NCI-H82 (cell line): ENCODE results near the gene PTRH1.

Source experiments
- DNase-seq: peaks from one replicate; lab custom pipeline; 2025; lab: John Stamatoyannopoulos, UW

The PTRH1 gene

GRCh38 chr9:127720031-127720864 is 4.8 kb upstream of the PTRH1 start:
- peak; percentile 23 for DNase-seq

DNA sequence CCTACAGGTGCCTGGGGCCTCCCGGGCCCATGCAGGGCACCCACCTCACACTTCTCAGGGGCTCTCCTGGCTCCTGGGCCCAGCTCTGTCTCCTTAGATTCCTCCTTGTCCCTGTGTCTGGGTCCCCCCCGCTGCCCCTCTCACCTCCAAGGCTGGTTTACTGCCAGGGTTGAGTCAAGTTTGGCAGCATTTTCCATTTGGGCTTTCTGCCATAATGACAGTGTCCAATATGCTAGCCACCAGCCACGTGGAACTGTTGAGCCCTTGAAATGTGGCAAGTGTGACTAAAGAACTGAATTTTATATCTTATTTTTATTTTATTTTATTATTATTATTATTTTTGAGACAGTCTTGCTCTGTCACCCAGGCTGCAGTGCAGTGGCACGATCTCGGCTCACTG is 2.3 kb upstream of the PTRH1 start:
- no peak for DNase-seq

DNA sequence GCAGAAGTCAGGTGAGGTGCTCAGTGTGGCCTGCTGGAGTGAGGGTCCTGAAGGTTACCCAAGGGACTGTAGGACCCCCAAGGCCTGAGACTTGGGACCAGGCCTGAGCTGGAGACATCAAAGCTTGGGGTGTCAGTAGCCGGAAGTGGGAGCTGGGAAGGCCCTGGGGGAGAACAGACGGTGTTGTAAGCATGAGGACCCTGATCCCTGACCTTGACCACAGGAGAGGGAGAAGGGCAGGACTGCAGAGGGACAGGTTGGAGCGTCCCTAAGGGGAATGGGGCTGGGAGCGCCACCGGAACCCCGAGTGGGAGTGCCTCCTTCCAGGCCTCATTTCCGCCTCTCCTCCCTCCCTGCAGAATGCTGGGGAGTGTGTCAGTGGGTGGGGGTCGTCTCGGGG is 949 bp upstream of the PTRH1 start:
- DNase-seq, result no peak

DNA sequence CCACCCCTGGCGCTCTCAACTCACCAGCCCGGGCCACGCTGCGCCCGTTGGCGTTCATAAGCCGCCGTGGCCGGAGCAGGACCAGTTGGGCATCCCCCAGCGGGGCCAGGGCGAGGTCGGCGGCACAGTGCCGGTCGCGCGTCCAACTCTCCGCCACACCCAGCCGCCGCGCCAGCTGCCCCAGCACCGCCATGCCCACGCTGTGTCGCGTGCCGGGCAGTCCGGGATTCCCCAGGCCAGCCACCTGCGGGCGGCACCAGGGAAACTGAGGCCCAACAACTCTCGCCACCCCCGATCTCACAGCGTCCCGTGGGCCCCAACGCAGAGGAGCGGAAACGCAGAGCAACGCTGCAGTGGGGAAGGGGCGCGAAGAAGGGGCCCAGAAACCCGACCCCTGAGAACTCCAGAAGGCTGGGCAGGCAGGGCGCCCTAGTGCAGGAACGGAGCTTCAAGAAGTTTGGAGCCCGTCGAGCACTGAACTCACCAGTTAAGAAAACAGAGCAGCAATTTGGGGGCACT is 453 bp downstream of the PTRH1 start:
- no peak for DNase-seq

GRCh38 chr9:127714020-127714750 is 1.3 kb downstream of the PTRH1 start:
- DNase-seq, result no peak

GRCh38 chr9:127712867-127713266 is 2.6 kb downstream of the PTRH1 start:
- DNase-seq, result no peak

GRCh38 chr9:127712371-127712770 is 3.1 kb downstream of the PTRH1 start:
- DNase-seq, result no peak

GRCh38 chr9:127711831-127712274 is 3.6 kb downstream of the PTRH1 start:
- no peak for DNase-seq

- DNase-seq, result no peak
Measured at GRCh38 chr9:127711226-127711701, 4.2 kb downstream of the PTRH1 start.

DNA sequence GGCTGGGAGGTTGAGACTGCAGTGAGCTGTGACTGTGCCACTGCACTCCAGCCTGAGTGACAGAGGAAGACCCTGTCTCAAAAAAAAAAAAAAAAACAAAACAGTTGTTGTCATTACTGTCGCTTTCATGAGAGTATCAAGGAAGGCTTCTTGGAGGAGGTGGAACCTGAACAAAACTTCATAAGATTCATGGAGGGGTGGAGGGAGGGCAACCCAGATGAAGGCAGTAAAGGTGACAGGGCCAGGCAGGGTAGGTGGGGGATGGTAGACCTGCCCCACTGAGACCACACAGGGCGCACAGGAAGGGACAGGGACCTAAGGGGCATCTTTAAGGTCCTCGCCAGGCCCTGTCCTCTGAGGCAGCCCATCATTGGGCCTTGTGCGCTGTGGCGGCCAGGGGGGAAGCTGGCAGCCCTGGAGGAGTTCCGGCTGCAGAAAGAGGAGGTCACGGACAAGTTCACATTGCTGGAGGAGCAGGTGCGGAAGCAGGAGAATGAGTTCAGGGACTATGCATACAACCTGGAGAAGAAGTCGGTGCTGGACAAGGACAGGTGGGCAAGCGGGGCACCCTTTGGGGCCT is 5.2 kb downstream of the PTRH1 start:
- DNase-seq, result no peak

DNA sequence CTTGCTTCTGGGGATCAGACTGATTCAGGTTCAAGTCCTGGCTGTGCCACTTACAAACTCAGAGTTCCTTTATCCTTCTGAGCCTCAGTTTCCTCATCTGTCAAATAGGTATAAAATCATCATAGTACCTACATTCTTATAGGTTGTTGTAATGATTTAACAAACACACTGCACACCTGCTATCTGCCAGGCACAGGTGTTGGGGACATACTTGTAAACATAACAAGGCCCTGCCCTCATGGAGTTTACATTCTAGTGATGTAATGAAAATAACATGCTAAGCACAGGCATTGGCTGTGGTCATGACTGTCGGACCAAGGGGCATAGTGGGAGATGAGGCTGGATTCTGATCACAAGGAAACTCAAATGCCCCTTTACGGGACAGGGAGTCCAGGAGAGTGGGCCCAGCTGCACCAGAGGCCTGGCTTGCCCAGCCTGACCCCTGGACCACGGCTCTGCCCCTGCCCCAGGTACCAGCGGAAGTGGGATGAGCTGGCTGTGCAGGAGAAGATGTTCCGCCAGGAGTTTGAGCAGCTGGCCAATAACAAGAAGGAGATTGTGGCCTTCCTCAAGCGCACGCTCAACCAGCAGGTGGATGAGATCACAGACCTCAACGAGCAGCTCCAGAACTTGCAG is 6.4 kb downstream of the PTRH1 start:
- DNase-seq, result no peak

GRCh38 chr9:127707766-127708165 is 7.7 kb downstream of the PTRH1 start:
- DNase-seq, result no peak

DNA sequence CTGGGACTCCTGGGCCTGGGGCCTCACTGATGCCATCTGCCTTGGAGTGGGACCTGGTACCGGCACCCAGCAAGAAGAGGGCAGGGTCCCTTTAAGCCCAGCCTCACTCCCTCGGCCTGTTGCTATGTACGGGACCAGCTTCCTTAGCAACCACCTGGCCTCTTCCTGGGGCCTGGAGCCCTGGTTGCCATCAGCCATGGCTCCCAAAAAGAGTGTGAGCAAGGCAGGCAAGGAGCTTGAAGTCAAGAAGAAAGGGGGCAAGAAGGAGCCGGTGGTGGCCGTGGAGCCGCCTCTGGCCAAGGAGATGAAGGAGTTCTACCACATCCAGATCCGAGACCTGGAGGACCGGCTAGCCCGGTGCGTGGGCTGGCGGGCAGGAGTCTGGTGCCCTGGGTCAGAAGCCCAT is 8.6 kb downstream of the PTRH1 start, which contains the start of gene CFAP157:
CFAP157 (plus strand) TSS at position 153 of the 406 bp plus-strand sequence; CDS start at position 197, 44 bp downstream.
- DNase-seq, result peak; percentile 24

- DNase-seq, result no peak
Measured at GRCh38 chr9:127705577-127706379, 9.7 kb downstream of the PTRH1 start.

- no peak for DNase-seq
Measured at GRCh38 chr9:127703289-127703946, 12.0 kb downstream of the PTRH1 start.

- no peak for DNase-seq
Measured at GRCh38 chr9:127700594-127701255, 14.7 kb downstream of the PTRH1 start.

GRCh38 chr9:127700140-127700539 is 15.3 kb downstream of the PTRH1 start:
- DNase-seq, result no peak

DNA sequence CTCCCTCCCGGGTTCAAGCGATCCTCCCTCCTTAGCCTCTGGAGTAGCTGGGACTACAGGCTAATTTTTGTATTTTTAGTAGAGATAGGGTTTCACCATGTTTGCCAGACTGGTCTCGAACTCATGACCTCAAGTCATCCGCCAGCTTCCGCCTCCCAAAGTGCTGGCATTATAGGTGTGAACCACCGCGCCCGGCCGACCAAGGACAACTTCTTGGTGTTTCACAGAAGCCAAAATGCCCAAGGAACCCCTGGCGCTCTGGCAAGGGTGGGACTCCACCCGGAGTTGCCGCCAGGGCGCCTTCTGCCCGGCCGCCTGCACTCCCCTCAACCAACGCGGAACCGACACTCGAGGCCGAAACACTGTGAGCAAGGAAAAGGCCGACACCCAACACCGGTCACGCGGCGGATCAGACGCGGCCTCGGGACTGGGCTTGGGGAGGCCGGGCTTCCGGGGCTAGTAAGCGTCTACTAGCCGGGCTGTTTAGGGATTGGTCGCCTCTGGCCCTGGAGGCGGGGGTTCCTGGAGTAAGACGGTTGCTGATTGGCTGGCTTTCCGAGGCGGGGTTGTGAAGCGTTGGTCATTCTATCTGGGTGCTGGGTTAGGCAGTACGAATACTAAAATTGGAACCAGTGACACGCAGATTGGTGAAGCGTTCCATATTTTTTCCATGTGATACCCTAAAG is 16.3 kb downstream of the PTRH1 start:
- peak; percentile 21 for DNase-seq

DNA sequence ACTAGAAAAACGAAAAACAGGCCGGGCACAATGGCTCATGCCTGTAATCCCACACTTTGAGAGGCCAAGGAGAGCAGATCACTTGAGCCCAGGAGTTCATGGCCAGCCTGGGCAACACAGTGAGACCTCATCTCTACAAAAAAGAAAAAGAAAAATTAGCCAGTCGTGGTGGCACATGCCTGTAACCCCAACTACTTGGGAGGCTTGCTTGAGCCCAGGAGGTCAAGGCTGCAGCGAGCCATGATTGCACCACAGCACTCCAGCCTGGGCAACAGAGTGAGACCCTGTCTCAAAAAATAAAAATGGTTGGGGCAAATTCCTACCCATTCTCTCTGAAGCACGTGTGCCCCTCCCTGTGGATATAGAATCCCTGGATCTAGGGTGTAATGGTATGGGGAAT is 17.1 kb downstream of the PTRH1 start:
- no peak for DNase-seq
